Loucy (cell line): ENCODE results near the gene KANSL3.
"Not testable (repeated sequence)": the region's sequence is repeated elsewhere in the genome, so short reads cannot be mapped to it uniquely, and the experiment has no call there.

Experiments used
- H2AFZ ChIP-seq: fragments of 200-600 bp; sonication (generic); 2 replicates; pipeline ENCODE4 v1.6.0; 2016; ENCODE audit warnings: antibody characterized with exemption, mild to moderate bottlenecking, low read length, moderate library complexity
- H3F3A ChIP-seq: fragments of 200-600 bp; 2 replicates; pipeline ENCODE4 v1.6.0; 2016; ENCODE audit warnings: antibody characterized with exemption, low read depth, mild to moderate bottlenecking
- H3K27me3 ChIP-seq: fragments of 200-600 bp; sonication (generic); 2 replicates; pipeline ENCODE4 v1.6.1; 2014; ENCODE audit warnings: low read length, mild to moderate bottlenecking; ENCODE audit not compliant: insufficient read depth, poor library complexity, severe bottlenecking
- H3K36me3 ChIP-seq: fragments of 200-600 bp; sonication (generic); 2 replicates; pipeline ENCODE4 v1.6.1; 2016; ENCODE audit warnings: low read length; ENCODE audit not compliant: insufficient read depth
- H3K4me1 ChIP-seq: fragments of 200-600 bp; sonication (generic); 2 replicates; pipeline ENCODE4 v1.5.1; 2014; ENCODE audit warnings: low read length, mild to moderate bottlenecking; ENCODE audit not compliant: insufficient read depth, poor library complexity, severe bottlenecking
- H3K4me2 ChIP-seq: fragments of 200-600 bp; sonication (generic); 2 replicates; pipeline ENCODE4 v1.6.0; 2014; ENCODE audit warnings: antibody characterized with exemption, low read length, low read depth, mild to moderate bottlenecking; ENCODE audit not compliant: poor library complexity, severe bottlenecking
- H3K4me3 ChIP-seq: fragments of 200-600 bp; sonication (generic); 2 replicates; pipeline ENCODE4 v1.5.1; 2014; ENCODE audit warnings: low read length, mild to moderate bottlenecking, mixed read lengths; ENCODE audit not compliant: poor library complexity, severe bottlenecking
- H3K79me2 ChIP-seq: fragments of 200-600 bp; sonication (generic); 2 replicates; pipeline ENCODE4 v1.6.1; 2014; ENCODE audit warnings: low read length; ENCODE audit not compliant: insufficient read depth
- H3K9ac ChIP-seq: fragments of 200-600 bp; sonication (generic); 2 replicates; pipeline ENCODE4 v1.6.0; 2014; ENCODE audit warnings: mild to moderate bottlenecking, low read depth, low read length, moderate library complexity; ENCODE audit not compliant: poor library complexity, severe bottlenecking
- H3K9me2 ChIP-seq: fragments of 200-600 bp; sonication (generic); replicated peaks from 2 replicates; pipeline ENCODE4 v1.6.1; 2016; ENCODE audit warnings: low read depth, low read length, mixed read lengths
- H3K9me3 ChIP-seq: fragments of 200-600 bp; sonication (generic); 2 replicates; pipeline ENCODE4 v1.6.1; 2014; ENCODE audit warnings: mild to moderate bottlenecking, antibody characterized with exemption, low read length, low read depth; ENCODE audit not compliant: insufficient read depth
- H4K20me1 ChIP-seq: fragments of 200-600 bp; sonication (generic); 2 replicates; pipeline ENCODE4 v1.6.0; 2014; ENCODE audit warnings: antibody characterized with exemption, low read length, mild to moderate bottlenecking; ENCODE audit not compliant: insufficient read depth, poor library complexity, severe bottlenecking
- CTCF ChIP-seq: fragments of 200-600 bp; sonication (generic); conservative IDR thresholded peaks from 2 replicates; pipeline ENCODE4 v1.5.1; 2014; ENCODE audit warnings: mild to moderate bottlenecking, antibody characterized with exemption, low read length
- EZH2phosphoT487 ChIP-seq: fragments of 200-600 bp; IDR thresholded peaks from 2 replicates; pipeline ENCODE4 v1.6.1; 2018; ENCODE audit warnings: antibody characterized with exemption, mild to moderate bottlenecking, moderate library complexity, borderline replicate concordance

KANSL3 gene

GRCh38 chr2:96564026-96564425, 74.1 kb downstream of the KANSL3 start:
- Histone ChIP-seq H3K9me3 (no peaks in the 10 kb centered on the region), H3K9me2 (no peaks in the 10 kb centered on the region), H3K4me2 (no peak overlapping the region), H2AFZ (no peak overlapping the region), H4K20me1 (no peaks in the 10 kb centered on the region), H3K79me2 (no peaks in the 10 kb centered on the region), H3K4me3 (no peak overlapping the region), H3K9ac (no peak overlapping the region), H3K36me3 (no peaks in the 10 kb centered on the region), H3F3A (no peaks in the 10 kb centered on the region), H3K4me1 (no peaks in the 10 kb centered on the region), H3K27me3 (no peaks in the 10 kb centered on the region)
- TF ChIP-seq EZH2phosphoT487, result no peak
- TF ChIP-seq CTCF, result no peak

- H3K4me3 ChIP-seq, result no peak overlapping the region
- no peak overlapping the region for H2AFZ ChIP-seq
- H3K27me3 ChIP-seq, result no peaks in the 10 kb centered on the region
- H4K20me1 ChIP-seq, result no peaks in the 10 kb centered on the region
- no peaks in the 10 kb centered on the region for H3K9me2 ChIP-seq
- H3F3A ChIP-seq, result no peaks in the 10 kb centered on the region
- TF ChIP-seq CTCF (no peak), EZH2phosphoT487 (no peak)
- no peak overlapping the region for H3K9ac ChIP-seq
- H3K79me2 ChIP-seq, result no peaks in the 10 kb centered on the region
- no peaks in the 10 kb centered on the region for H3K36me3 ChIP-seq
- no peaks in the 10 kb centered on the region for H3K9me3 ChIP-seq
- H3K4me1 ChIP-seq, result no peaks in the 10 kb centered on the region
- H3K4me2 ChIP-seq, result no peak overlapping the region
These were observed 79.6 kb downstream of the KANSL3 start for GRCh38 chr2:96558485-96558884.

GRCh38 chr2:96558061-96558460, 80.1 kb downstream of the KANSL3 start:
- Histone ChIP-seq H3K9me3 (no peaks in the 10 kb centered on the region), H3K36me3 (no peaks in the 10 kb centered on the region), H2AFZ (no peak overlapping the region), H3K79me2 (no peaks in the 10 kb centered on the region), H3F3A (no peaks in the 10 kb centered on the region), H3K27me3 (no peaks in the 10 kb centered on the region), H3K4me3 (no peak overlapping the region), H3K4me1 (no peaks in the 10 kb centered on the region), H3K9me2 (no peaks in the 10 kb centered on the region), H4K20me1 (no peaks in the 10 kb centered on the region), H3K9ac (no peak overlapping the region), H3K4me2 (no peak overlapping the region)
- TF ChIP-seq EZH2phosphoT487 (no peak), CTCF (no peak)

GRCh38 chr2:96557421-96557820, 80.7 kb downstream of the KANSL3 start:
- not testable (repeated sequence) for H3K4me2 ChIP-seq

More at GRCh38 chr2:96557421-96557820, 80.7 kb downstream of the KANSL3 start:
- not testable (repeated sequence) for H3F3A ChIP-seq, H3K9ac ChIP-seq, H3K27me3 ChIP-seq, H3K4me1 ChIP-seq, H2AFZ ChIP-seq, H3K9me3 ChIP-seq, H3K4me3 ChIP-seq, H3K9me2 ChIP-seq, H4K20me1 ChIP-seq, H3K36me3 ChIP-seq, H3K79me2 ChIP-seq
